Measurements from ENCODE around the gene DLG1. TPM values are rescaled to one million over a fixed set of nuclear protein-coding genes. Genes with fewer than 3 reads are reported as not detected.

DLG1 gene
- total RNA-seq, 1 experiment from 2014 or later, result 89.8 TPM

GRCh38 chr3:197205265-197205664 is 93.1 kb downstream of the DLG1 start:
- RAD21 ChIA-PET (ENCODE audit: low non-redundant PET in 1 of 2, low total read pairs in 2 of 2, uncharacterized antibody in 2 of 2, unreplicated experiment in 2 of 2), result no interaction called here
- intact Hi-C loops (cut with micrococcal nuclease), result no loop called here
- H3K4me1 ChIP-seq (ENCODE audit: control insufficient read depth in 1 of 2, insufficient read depth in 2 of 2, low read length in 2 of 2), result no peaks in the 10 kb centered on the region
- H3K79me2 ChIP-seq (ENCODE audit: insufficient read depth, low read length), result peaks cover 98% of the 10 kb centered on the region
- no peak for ATAC-seq
- H3K36me3 ChIP-seq (ENCODE audit: control insufficient read depth in 1 of 2, insufficient read depth in 2 of 2, low read length in 2 of 2), result no peaks in the 10 kb centered on the region
- H2AFZ ChIP-seq (ENCODE audit: low read depth, low read length, poor library complexity, severe bottlenecking), result no peak overlapping the region
- no peaks in the 10 kb centered on the region for H3K9me3 ChIP-seq (ENCODE audit: control insufficient read depth in 1 of 2, insufficient read depth in 1 of 2, low read depth in 1 of 2, low read length in 2 of 2)
- H3K27me3 ChIP-seq (ENCODE audit: insufficient read depth, low read length), result no peaks in the 10 kb centered on the region
- no peak for DNase-seq (ENCODE audit: low read depth, low spot score)
- H3K4me3 ChIP-seq (replicated peaks in 1 of 2; ENCODE audit: low read depth in 1 of 2, low read length in 2 of 2), result no peak overlapping the region
- TF ChIP-seq POLR2A (IDR thresholded peaks at IDR 0.05; ENCODE audit: borderline replicate concordance, extremely low read depth, insufficient read depth, insufficient read length), result no peak
- TF ChIP-seq POLR2AphosphoS5 (IDR thresholded peaks at IDR 0.05; ENCODE audit: low read depth, low read length), result no peak
- no peak for TF ChIP-seq CEBPB (IDR thresholded peaks at IDR 0.05; ENCODE audit: low read depth)
- no peak for TF ChIP-seq SRF (IDR thresholded peaks at IDR 0.05; ENCODE audit: low read depth)
- TF ChIP-seq EZH2phosphoT487 (IDR thresholded peaks at IDR 0.05; ENCODE audit: borderline replicate concordance), result no peak
- TF ChIP-seq MAX (IDR thresholded peaks at IDR 0.05), result no peak
- no peak for TF ChIP-seq FOSL1 (IDR thresholded peaks at IDR 0.05; ENCODE audit: low read depth)
- no peak for TF ChIP-seq CBX3 (IDR thresholded peaks at IDR 0.05; ENCODE audit: low read depth)
- TF ChIP-seq YY1 (IDR thresholded peaks at IDR 0.05; ENCODE audit: extremely low read depth, insufficient replicate concordance, low read depth, low read length), result no peak
- no peak for TF ChIP-seq EGR1 (IDR thresholded peaks at IDR 0.05; ENCODE audit: low read depth)
- no peak for TF ChIP-seq ZNF274 (IDR thresholded peaks at IDR 0.05; ENCODE audit: low read depth, low read length)
- no peak for TF ChIP-seq ZFX (IDR thresholded peaks at IDR 0.05)
- TF ChIP-seq REST (IDR thresholded peaks at IDR 0.05; ENCODE audit: low read depth), result no peak
- TF ChIP-seq SP1 (IDR thresholded peaks at IDR 0.05; ENCODE audit: low read depth), result no peak
- TF ChIP-seq JUND (IDR thresholded peaks at IDR 0.05), result no peak
- TF ChIP-seq ATF3 (IDR thresholded peaks at IDR 0.05), result no peak
- no peak overlapping the region for H3K9ac ChIP-seq (ENCODE audit: low read length)
- H3K9me2 ChIP-seq (ENCODE audit: insufficient read depth), result no peaks in the 10 kb centered on the region
- H4K20me1 ChIP-seq (ENCODE audit: insufficient read depth), result peaks cover 21% of the 10 kb centered on the region; the same call in 1 of the 2 replicates
- H3K27ac ChIP-seq (ENCODE audit: low read depth, low read length), result no peak overlapping the region
- CTCF ChIA-PET, result interaction anchor here (0.6 kb wide), 1 partner anchor 93 kb away, joined by 3 read pairs; the partner anchor contains the start of gene DLG1
- H3K4me2 ChIP-seq (ENCODE audit: low read length), result no peak overlapping the region
- no TSS peak for BruUV-seq (replicated peaks)
- POLR2A ChIA-PET, result no interaction called here

Data from HCT116 (cell line).